LNCaP clone FGC (cell line): ENCODE measurements around the gene ST3GAL6.

Source experiments
- DNase-seq: peaks from one replicate; pipeline ENCODE4 v3.0.0-alpha.2; 2011; ENCODE audit warnings: low read depth
- H3K4me3 ChIP-seq: 2 replicates; pipeline ENCODE4 v1.5.1; 2011; ENCODE audit warnings: mild to moderate bottlenecking, low read depth, low read length, control low read depth
- TF ChIP-seq, protein P1 (sequence below): IDR thresholded peaks from 2 replicates; pipeline ENCODE4 v1.5.1; 2012; ENCODE audit warnings: mild to moderate bottlenecking; ENCODE audit not compliant: control insufficient read depth, insufficient read depth; ENCODE audit errors: extremely low read depth

ST3GAL6 gene

DNA sequence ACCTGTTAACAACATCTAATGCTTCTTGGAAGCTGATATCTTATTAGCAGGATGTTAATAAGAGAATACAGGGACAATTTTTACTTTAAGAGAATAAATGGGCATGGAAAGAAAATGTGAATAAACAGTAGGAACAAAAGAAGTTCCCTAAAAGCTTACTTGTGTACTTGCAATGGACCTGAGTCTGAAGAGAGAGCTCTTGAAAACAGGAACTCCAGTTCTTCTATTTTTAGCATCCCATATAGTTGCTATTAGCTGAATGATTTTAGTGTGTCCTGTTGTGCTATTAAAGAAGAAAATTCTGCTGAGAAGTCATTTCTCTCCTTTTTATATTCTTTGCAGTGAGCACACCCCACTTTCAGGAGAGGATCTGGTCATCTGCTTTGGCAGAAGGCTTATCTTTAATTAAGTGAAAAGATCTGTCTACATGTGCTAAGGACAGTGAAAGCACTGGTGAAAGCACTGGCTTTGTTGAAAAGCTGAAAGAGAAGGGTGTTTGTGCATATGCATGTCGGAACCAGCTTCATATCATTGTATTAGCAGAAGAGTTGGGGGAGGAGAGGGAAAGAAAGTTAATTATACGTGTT lies 1.4 kb upstream of the ST3GAL6 start:
- no peak overlapping the region for H3K4me3 ChIP-seq
- no peak for DNase-seq
- TF ChIP-seq, protein P1, sequence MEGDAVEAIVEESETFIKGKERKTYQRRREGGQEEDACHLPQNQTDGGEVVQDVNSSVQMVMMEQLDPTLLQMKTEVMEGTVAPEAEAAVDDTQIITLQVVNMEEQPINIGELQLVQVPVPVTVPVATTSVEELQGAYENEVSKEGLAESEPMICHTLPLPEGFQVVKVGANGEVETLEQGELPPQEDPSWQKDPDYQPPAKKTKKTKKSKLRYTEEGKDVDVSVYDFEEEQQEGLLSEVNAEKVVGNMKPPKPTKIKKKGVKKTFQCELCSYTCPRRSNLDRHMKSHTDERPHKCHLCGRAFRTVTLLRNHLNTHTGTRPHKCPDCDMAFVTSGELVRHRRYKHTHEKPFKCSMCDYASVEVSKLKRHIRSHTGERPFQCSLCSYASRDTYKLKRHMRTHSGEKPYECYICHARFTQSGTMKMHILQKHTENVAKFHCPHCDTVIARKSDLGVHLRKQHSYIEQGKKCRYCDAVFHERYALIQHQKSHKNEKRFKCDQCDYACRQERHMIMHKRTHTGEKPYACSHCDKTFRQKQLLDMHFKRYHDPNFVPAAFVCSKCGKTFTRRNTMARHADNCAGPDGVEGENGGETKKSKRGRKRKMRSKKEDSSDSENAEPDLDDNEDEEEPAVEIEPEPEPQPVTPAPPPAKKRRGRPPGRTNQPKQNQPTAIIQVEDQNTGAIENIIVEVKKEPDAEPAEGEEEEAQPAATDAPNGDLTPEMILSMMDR, result no peak

DNA sequence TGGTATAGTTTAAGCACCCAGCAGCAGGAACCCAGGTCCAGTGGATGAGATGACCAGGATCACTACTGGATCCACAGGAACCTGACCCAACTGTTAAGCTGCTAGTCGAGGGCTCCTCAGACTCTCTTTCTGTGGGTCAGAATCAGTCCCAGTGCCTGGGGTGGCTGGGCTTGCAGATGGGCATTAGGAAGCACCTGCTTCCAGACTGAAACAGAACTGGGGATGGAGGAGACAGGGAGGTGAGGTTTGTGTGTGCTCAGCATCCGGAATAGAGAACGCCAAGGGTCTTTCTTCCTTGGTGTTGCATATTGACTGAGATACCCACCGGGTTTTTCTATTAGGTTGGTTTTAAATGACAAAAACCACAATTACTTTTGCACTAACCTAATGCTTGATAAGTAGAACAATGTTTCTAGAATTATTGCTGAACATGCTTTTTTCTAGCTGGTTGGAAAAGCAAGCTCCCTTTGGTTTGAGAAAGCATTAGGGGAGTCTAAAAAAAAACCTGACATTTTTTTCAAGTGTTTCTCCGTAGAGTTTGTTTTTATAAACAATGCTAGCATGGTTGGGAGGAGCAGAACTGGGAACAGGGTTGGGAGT lies 779 bp downstream of the ST3GAL6 start:
- no peak overlapping the region for H3K4me3 ChIP-seq
- TF ChIP-seq, protein P1, result no peak
- DNase-seq, result no peak

DNA sequence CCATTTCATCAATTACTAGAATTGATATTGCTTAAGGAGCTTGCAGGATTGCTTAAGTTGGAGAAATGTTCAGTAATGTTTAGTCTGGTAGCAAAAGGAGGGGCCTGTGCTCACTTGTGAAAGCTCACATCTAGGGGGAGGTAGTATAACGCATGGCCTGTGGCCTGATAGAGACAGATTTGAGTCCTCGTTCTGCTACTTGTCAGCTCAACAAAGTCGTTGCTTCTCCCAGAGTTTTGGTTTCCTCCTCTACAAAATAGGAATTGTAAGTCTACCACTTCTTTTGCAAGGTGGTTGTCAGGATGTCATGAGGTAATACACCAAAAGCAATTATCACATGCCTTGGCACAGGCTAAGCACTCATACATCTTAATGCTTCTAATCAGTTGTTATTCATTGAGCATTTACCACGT lies 1.3 kb downstream of the ST3GAL6 start:
- no peak overlapping the region for H3K4me3 ChIP-seq
- no peak for DNase-seq
- TF ChIP-seq, protein P1, result no peak

DNA sequence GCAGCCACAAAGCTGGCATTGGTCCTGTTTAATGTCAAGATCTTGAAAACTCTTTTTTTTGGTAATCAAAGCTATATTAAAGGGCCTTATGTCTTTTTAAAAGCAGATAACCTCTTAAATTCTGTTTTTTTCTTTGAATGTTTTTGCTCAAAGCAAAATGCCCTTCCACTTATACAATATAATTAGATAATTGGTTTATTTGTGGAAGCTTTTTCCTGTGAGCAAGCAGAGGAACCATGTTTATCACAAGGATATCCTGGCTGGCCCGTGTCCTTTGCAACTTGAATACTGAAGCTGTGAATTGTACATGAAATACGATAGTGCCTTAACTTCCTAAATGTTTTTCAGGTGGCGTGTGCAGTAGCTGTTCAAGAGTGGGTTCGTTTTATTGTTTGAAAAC lies 2.6 kb downstream of the ST3GAL6 start:
- no peak overlapping the region for H3K4me3 ChIP-seq
- DNase-seq, result no peak
- TF ChIP-seq, protein P1, result no peak

DNA sequence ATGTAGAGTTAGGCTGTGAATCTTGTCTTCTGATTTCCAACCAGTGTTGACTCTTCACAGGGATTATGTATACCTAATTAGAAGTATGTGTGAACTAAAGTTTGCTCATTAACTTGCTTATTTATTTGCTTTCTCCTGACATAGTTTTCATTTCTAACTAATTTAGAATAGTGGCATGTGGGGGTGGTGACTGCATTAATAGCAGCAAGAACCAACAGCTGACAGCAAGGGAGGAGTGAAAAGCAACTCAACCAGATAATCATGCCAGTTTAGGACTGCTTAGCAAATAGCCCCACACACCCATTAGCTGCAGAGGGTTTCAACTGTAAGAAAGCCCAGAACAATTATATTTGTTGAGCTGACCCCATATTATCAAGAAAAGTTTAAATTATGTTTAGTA lies 3.8 kb downstream of the ST3GAL6 start:
- TF ChIP-seq, protein P1, result no peak
- no peak overlapping the region for H3K4me3 ChIP-seq
- no peak for DNase-seq

DNA sequence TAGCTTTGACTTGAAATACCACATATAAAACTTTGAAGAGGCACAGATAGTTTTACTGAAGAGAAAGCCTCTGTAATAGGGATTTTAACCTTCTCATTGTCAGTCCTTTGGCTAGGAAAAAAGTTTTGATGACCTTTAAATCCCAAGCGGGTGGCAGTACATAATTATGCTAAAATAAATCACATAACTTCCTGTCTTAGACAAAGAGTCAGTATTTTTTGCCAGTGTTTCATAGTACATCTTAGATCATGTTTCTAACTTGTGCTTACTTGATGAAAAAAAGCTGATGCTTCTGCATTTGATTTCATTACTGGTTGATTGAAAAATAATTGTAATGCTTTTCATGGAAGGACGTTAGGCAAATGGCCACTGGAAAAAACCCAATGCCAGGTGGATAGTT lies 5.8 kb downstream of the ST3GAL6 start:
- H3K4me3 ChIP-seq, result no peak overlapping the region
- TF ChIP-seq, protein P1, result no peak
- DNase-seq, result no peak

DNA sequence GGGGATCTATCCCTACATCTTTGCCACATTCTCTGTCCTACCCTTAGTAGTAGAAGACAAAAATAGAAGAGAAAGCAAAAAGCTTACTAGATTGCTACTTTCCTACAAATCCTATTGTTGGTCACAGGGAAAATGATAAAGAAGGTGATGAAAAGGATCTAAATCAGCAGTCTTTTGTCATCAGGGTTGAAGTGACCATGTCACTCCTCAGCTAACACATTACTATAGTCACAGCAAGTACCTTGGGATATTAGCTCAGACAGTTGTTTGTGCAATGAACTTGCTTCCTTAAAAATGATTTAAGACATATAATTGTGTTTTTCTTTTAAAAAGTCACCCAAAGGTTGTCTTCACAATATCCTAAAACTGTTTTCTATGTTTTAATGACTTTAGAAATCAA lies 6.3 kb downstream of the ST3GAL6 start:
- TF ChIP-seq, protein P1, result no peak
- no peak overlapping the region for H3K4me3 ChIP-seq
- DNase-seq, result no peak
